Upper lobe of left lung (tissue), 4 donors: ENCODE results near the gene SEC22B.
"Not testable (repeated sequence)": the region's sequence is repeated elsewhere in the genome, so short reads cannot be mapped to it uniquely, and the experiment has no call there.

ENCODE experiments used
- EP300 ChIP-seq, 4 donors: sonication (generic); formaldehyde crosslinking; IDR thresholded peaks; one replicate each; pipeline ENCODE4 v1.5.1; 2017; ENCODE audit warnings: antibody characterized with exemption in 4 of 4, control low read depth in 2 of 4
- TF ChIP-seq, protein P1 (sequence below), 6 experiments: fragments of 450-650 bp in 4 of 6; fragments of 200-600 bp in 2 of 6; sonication (generic) in 2 of 6; IDR thresholded peaks; one replicate each; pipeline ENCODE4 v1.5.1; 2016 to 2019; ENCODE audit warnings: antibody characterized with exemption in 6 of 6

DNA sequence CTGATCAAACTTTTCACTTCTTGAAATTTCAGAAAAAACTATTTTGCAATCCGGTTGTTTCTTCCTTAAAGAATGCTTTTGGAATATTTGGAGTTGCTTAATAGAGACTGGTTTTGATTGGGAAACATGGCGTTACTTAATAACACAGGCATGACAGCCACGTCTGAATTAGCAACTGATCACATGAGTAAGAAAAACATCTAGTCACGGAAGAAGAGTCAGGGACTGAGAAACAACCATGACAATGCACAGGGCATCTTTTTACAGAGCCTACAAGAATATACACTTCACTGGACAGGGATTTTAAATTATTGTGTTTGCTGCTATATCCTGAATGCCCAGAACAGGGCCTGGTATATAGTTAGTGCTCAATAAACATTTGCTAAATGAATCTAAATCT, 18.2 kb downstream of the SEC22B start:
- not testable (repeated sequence) for TF ChIP-seq EP300 (IDR thresholded peaks at IDR 0.05)
- TF ChIP-seq, protein P1, sequence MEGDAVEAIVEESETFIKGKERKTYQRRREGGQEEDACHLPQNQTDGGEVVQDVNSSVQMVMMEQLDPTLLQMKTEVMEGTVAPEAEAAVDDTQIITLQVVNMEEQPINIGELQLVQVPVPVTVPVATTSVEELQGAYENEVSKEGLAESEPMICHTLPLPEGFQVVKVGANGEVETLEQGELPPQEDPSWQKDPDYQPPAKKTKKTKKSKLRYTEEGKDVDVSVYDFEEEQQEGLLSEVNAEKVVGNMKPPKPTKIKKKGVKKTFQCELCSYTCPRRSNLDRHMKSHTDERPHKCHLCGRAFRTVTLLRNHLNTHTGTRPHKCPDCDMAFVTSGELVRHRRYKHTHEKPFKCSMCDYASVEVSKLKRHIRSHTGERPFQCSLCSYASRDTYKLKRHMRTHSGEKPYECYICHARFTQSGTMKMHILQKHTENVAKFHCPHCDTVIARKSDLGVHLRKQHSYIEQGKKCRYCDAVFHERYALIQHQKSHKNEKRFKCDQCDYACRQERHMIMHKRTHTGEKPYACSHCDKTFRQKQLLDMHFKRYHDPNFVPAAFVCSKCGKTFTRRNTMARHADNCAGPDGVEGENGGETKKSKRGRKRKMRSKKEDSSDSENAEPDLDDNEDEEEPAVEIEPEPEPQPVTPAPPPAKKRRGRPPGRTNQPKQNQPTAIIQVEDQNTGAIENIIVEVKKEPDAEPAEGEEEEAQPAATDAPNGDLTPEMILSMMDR (IDR thresholded peaks at IDR 0.05) = not testable (repeated sequence)
